K562 (cell line): ENCODE results near the gene MICOS13. TPM values are rescaled to one million over a fixed set of nuclear protein-coding genes. Genes with fewer than 3 reads are reported as not detected.

ENCODE experiments used
- CBX1 ChIP-seq: sonication (generic); IDR thresholded peaks from 2 replicates; pipeline ENCODE4 v1.6.1; 2016; ENCODE audit warnings: antibody characterized with exemption, low read depth, mild to moderate bottlenecking
- CBX2 ChIP-seq: fragments of 200-600 bp; sonication (generic); IDR thresholded peaks from one replicate; pipeline ENCODE4 v1.6.1; 2012; ENCODE audit warnings: mild to moderate bottlenecking, low read length, inconsistent platforms; ENCODE audit not compliant: insufficient read depth, poor library complexity, severe bottlenecking
- E2F4 ChIP-seq: sonication (generic); formaldehyde crosslinking; IDR thresholded peaks from 2 replicates; pipeline ENCODE4 v1.8.0; 2022; ENCODE audit warnings: mild to moderate bottlenecking, low read depth, missing genetic modification reagents
- GABPA ChIP-seq: fragments of 200-800 bp; sonication (Bioruptor generic); conservative IDR thresholded peaks from 2 replicates; pipeline ENCODE4 v1.6.1; 2016; ENCODE audit warnings: low read depth, missing genetic modification characterization, missing compliant biosample characterization
- HIVEP1 ChIP-seq: fragments of 250-450 bp; sonication (Bioruptor Pico); IDR thresholded peaks from 2 replicates; pipeline ENCODE4 v1.4.0; 2020; ENCODE audit warnings: mild to moderate bottlenecking
- JUND ChIP-seq, 2 experiments: IDR thresholded peaks; 2 replicates in 1 of 2; 3 replicates in 1 of 2; pipeline ENCODE4 v1.6.1; 2011; ENCODE audit warnings: borderline replicate concordance in 2 of 2, low read depth in 2 of 2, low read length in 2 of 2, improper control_type of control experiment in 1 of 2, missing biosample characterization in 1 of 2, missing genetic modification characterization in 1 of 2, missing genetic modification reagents in 1 of 2
- KHSRP ChIP-seq: fragments of 450-650 bp; IDR thresholded peaks from 2 replicates; pipeline ENCODE4 v1.6.1; 2017
- MLX ChIP-seq, 2 experiments: fragments of 450-650 bp in 1 of 2; sonication (generic) in 1 of 2; formaldehyde crosslinking; conservative IDR thresholded peaks; 2 replicates each; pipeline versions ENCODE4 v1.4.0 to v1.8.1; 2020 to 2022; ENCODE audit warnings: mild to moderate bottlenecking in 1 of 2, missing genetic modification reagents in 1 of 2
- PTBP1 ChIP-seq: fragments of 200-400 bp; formaldehyde crosslinking; IDR thresholded peaks from 2 replicates; pipeline ENCODE4 v1.6.1; 2017; ENCODE audit warnings: low read depth, low read length
- RBBP5 ChIP-seq: fragments of 200-600 bp; sonication (generic); IDR thresholded peaks from 2 replicates; pipeline ENCODE4 v1.6.1; 2012; ENCODE audit warnings: borderline replicate concordance, mild to moderate bottlenecking, low read length, control low read depth, inconsistent platforms; ENCODE audit not compliant: insufficient read depth, poor library complexity, severe bottlenecking
- RBM17 ChIP-seq: fragments of 200-400 bp; formaldehyde crosslinking; IDR thresholded peaks from 2 replicates; pipeline ENCODE4 v1.6.1; 2017; ENCODE audit warnings: low read depth, mild to moderate bottlenecking, low read length, borderline replicate concordance
- SMARCA4 ChIP-seq: fragments of 450-650 bp; IDR thresholded peaks from 2 replicates; pipeline ENCODE4 v1.6.1; 2016
- USF2 ChIP-seq: sonication (generic); formaldehyde crosslinking; IDR thresholded peaks from 2 replicates; pipeline ENCODE4 v1.5.0; 2020; ENCODE audit warnings: missing genetic modification reagents
- ZC3H8 ChIP-seq: fragments of 450-650 bp; IDR thresholded peaks from 2 replicates; pipeline ENCODE4 v1.6.1; 2017
- ZNF644 ChIP-seq: fragments of 200-800 bp; sonication (Bioruptor generic); IDR thresholded peaks from 2 replicates; pipeline ENCODE4 v1.6.1; 2016; ENCODE audit warnings: low read depth, missing genetic modification characterization, missing compliant biosample characterization
- ZNF717 ChIP-seq: fragments of 250-450 bp; sonication (Bioruptor Pico); IDR thresholded peaks from 2 replicates; pipeline ENCODE4 v1.5.0; 2021
- ZNF778 ChIP-seq: fragments of 450-650 bp; formaldehyde crosslinking; IDR thresholded peaks from 2 replicates; pipeline ENCODE4 v1.4.0; 2020; ENCODE audit warnings: mild to moderate bottlenecking, moderate library complexity
- polyA plus RNA-seq, 8 experiments: library from polyadenylated mRNA; depleted of rRNA in 4 of 8; stranded (reverse) in 5 of 8; unstranded in 3 of 8; fragments of >200 nt; fragmentation: Nextera tagmentation in 2 of 8; fragmentation: Illumina TruSeq in 1 of 8; extraction: Ambion mirVana in 2 of 8; extraction: Trizol in 1 of 8; gene quantifications; 2 replicates each; pipeline versions ENCODE4 v1.2.1 to v1.2.3, GENCODE V29; 2011 to 2014; ENCODE audit warnings: inconsistent platforms in 1 of 8, missing spikeins in 1 of 8
- total RNA-seq, 7 experiments: library from RNA; depleted of rRNA in 6 of 7; stranded (reverse); fragments of >200 nt in 6 of 7; fragmentation: Illumina TruSeq in 2 of 7; extraction: Trizol in 2 of 7; gene quantifications; 2 replicates each; pipeline versions ENCODE4 v1.2.1 to v1.2.3, GENCODE V29; 2011 to 2021; ENCODE audit warnings: low replicate concordance in 1 of 7
- TF ChIP-seq, protein P1 (sequence below): IDR thresholded peaks from 2 replicates; pipeline ENCODE4 v1.6.1; 2014; ENCODE audit warnings: antibody characterized with exemption
- TF ChIP-seq, protein P2 (sequence below): fragments of 250-450 bp; sonication (Bioruptor Pico); IDR thresholded peaks from 2 replicates; pipeline ENCODE4 v1.8.0; 2021; ENCODE audit warnings: borderline replicate concordance, mild to moderate bottlenecking, moderate library complexity; ENCODE audit not compliant: poor library complexity, severe bottlenecking
- TF ChIP-seq, protein P3 (sequence below): fragments of 250-450 bp; sonication (Bioruptor Pico); IDR thresholded peaks from 2 replicates; pipeline ENCODE4 v1.5.0; 2021; ENCODE audit warnings: mild to moderate bottlenecking, borderline replicate concordance

Gene MICOS13
- total and polyA plus RNA-seq, 9 of the 15 experiments (the other 6 are each of a cell fraction or from before 2014, with no cell fraction given): 15.5 to 220 (median 49.4) TPM

DNA sequence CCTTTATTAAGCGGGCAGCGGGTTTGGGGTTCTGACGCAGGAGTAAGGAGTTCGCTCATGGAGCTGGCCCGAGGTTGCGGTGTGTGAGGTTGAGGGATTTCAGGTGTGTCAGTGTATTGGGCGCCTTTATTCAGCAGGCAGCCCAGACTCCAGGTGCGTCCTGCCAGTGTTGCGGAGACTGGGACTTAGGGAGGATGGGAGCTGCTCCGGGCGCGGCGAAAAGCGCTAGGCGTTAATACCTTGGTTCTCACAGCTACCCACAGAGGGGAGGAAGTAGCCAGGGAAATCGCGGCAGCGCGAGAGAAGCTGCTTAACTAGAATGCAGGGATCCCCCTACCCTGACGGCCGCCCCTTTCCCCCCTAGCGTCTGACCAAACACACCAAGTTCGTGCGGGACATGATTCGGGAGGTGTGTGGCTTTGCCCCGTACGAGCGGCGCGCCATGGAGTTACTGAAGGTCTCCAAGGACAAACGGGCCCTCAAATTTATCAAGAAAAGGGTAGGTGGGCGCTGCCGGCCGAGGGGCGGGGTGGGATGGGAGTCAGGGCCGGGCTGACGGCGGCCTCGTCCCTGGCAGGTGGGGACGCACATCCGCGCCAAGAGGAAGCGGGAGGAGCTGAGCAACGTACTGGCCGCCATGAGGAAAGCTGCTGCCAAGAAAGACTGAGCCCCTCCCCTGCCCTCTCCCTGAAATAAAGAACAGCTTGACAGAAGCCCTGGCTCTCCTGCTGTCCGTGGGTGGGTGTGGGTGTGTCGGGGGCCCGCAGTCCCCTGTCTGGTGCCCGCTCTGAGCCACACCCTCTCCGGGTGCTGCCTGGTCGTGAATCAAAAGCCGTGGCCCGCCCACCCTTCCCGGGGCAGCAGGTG, 10.9 kb upstream of the MICOS13 start (continued):
- TF ChIP-seq, protein P1, sequence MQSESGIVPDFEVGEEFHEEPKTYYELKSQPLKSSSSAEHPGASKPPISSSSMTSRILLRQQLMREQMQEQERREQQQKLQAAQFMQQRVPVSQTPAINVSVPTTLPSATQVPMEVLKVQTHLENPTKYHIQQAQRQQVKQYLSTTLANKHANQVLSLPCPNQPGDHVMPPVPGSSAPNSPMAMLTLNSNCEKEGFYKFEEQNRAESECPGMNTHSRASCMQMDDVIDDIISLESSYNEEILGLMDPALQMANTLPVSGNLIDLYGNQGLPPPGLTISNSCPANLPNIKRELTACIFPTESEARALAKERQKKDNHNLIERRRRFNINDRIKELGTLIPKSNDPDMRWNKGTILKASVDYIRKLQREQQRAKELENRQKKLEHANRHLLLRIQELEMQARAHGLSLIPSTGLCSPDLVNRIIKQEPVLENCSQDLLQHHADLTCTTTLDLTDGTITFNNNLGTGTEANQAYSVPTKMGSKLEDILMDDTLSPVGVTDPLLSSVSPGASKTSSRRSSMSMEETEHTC: no peak
- no peak for TF ChIP-seq PTBP1
- peak; percentile 2 for TF ChIP-seq RBBP5
- TF ChIP-seq JUND (IDR thresholded peaks at IDR 0.05; ENCODE audit: borderline replicate concordance, low read depth, low read length): no peak
- no peak for TF ChIP-seq JUND (tag; IDR thresholded peaks at IDR 0.05; ENCODE audit: borderline replicate concordance, low read depth, low read length)
- no peak for TF ChIP-seq E2F4 (CRISPR knock-in tag)
- TF ChIP-seq, protein P2, sequence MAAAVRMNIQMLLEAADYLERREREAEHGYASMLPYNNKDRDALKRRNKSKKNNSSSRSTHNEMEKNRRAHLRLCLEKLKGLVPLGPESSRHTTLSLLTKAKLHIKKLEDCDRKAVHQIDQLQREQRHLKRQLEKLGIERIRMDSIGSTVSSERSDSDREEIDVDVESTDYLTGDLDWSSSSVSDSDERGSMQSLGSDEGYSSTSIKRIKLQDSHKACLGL: no peak
- TF ChIP-seq RBM17: no peak
- TF ChIP-seq USF2: no peak
- no peak for TF ChIP-seq ZNF644 (tag)
- no peak for TF ChIP-seq CBX2
- TF ChIP-seq MLX (CRISPR knock-in tag; conservative IDR thresholded peaks at IDR 0.05): no peak
- TF ChIP-seq KHSRP: no peak
- no peak for TF ChIP-seq HIVEP1 (CRISPR knock-in tag)
- no peak for TF ChIP-seq GABPA (tag)
- TF ChIP-seq SMARCA4: no peak
- TF ChIP-seq CBX1: peak; percentile 76; the same call in 1 of the 2 replicates
- TF ChIP-seq ZNF717: no peak
- TF ChIP-seq, protein P3, sequence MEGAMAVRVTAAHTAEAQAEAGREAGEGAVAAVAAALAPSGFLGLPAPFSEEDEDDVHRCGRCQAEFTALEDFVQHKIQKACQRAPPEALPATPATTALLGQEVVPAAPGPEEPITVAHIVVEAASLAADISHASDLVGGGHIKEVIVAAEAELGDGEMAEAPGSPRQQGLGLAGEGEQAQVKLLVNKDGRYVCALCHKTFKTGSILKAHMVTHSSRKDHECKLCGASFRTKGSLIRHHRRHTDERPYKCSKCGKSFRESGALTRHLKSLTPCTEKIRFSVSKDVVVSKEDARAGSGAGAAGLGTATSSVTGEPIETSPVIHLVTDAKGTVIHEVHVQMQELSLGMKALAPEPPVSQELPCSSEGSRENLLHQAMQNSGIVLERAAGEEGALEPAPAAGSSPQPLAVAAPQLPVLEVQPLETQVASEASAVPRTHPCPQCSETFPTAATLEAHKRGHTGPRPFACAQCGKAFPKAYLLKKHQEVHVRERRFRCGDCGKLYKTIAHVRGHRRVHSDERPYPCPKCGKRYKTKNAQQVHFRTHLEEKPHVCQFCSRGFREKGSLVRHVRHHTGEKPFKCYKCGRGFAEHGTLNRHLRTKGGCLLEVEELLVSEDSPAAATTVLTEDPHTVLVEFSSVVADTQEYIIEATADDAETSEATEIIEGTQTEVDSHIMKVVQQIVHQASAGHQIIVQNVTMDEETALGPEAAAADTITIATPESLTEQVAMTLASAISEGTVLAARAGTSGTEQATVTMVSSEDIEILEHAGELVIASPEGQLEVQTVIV (CRISPR knock-in tag): no peak
- no peak for TF ChIP-seq ZC3H8
- TF ChIP-seq ZNF778 (CRISPR knock-in tag): no peak
